Central memory CD8-positive, alpha-beta T cell (primary cell): ENCODE measurements around the gene CDRT4.

Source experiments
- ATAC-seq: fragments of 150-1000 bp; cut with Tn5 transposase; replicated peaks from 2 replicates; pipeline ENCODE4 v1.10.0; 2022; ENCODE audit warnings: mild to moderate bottlenecking, moderate FRiP score, moderate number of reproducible peaks; ENCODE audit not compliant: poor library complexity, severe bottlenecking; ENCODE audit errors: extremely low read depth
- DNase-seq, 2 donors: peaks; one replicate each; pipeline ENCODE4 v3.0.0; 2021; ENCODE audit warnings: low spot score in 2 of 2
- H3K27ac Mint-ChIP-seq: one replicate; pipeline ENCODE4 v1.8.0; 2022; ENCODE audit warnings: low read depth, mild to moderate bottlenecking, moderate library complexity, mixed read lengths
- H3K27me3 Mint-ChIP-seq: one replicate; pipeline ENCODE4 v1.8.0; 2022; ENCODE audit warnings: mixed read lengths
- H3K36me3 Mint-ChIP-seq: one replicate; pipeline ENCODE4 v1.8.0; 2022; ENCODE audit warnings: mild to moderate bottlenecking, moderate library complexity, mixed read lengths; ENCODE audit not compliant: insufficient read depth
- H3K4me1 Mint-ChIP-seq: one replicate; pipeline ENCODE4 v1.8.0; 2022; ENCODE audit warnings: mixed read lengths
- H3K4me3 Mint-ChIP-seq: one replicate; pipeline ENCODE4 v1.8.0; 2022; ENCODE audit warnings: mild to moderate bottlenecking, moderate library complexity, mixed read lengths
- H3K9me3 Mint-ChIP-seq: one replicate; pipeline ENCODE4 v1.8.0; 2022; ENCODE audit warnings: mixed read lengths

The CDRT4 gene

DNA sequence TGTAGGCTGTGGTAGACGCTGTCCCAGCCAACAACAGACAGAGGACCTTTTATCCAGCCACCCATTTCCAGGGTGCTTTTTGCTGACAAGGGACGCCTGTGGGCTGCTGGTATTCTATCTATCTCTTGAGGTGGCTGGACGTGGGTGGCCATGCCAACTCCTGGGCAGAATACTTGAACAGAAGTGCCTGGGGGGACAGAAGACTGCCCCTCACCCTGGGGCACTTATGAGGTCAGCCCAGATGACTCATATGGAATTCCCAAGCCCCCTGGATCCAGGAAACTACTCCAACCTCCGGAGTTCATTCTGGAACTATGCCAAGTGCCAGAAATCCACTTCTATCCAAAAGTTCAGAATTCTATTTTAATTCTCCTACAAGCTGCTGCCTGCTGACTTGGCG, 61.3 kb downstream of the CDRT4 start:
- peaks cover 2% of the 10 kb centered on the region for H3K36me3 Mint-ChIP-seq
- no peak overlapping the region for H3K4me3 Mint-ChIP-seq
- H3K27ac Mint-ChIP-seq = no peak overlapping the region
- no peaks in the 10 kb centered on the region for H3K4me1 Mint-ChIP-seq
- no peak for DNase-seq
- peaks cover 39% of the 10 kb centered on the region for H3K27me3 Mint-ChIP-seq
- no peaks in the 10 kb centered on the region for H3K9me3 Mint-ChIP-seq
- ATAC-seq = no peak

DNA sequence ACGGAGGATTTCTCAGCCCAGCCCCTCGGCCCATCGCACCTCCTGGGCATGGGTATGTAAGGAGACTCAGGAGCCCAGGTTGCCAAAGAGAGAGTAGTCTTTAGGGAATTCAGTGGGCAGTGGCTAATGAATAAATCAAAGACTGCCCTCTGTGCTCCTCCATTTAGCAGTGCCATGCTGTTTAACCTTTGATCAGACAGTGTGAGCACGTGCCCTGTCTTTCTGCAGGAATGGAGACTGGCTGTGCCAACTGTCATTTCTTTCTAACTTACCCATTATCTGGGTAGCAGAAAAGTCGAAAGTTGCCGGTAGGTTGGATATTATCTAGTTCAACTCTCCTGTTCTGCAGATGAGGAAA, 62.4 kb downstream of the CDRT4 start:
- Mint-ChIP-seq H3K4me1 (no peaks in the 10 kb centered on the region), H3K27me3 (peaks cover 39% of the 10 kb centered on the region), H3K9me3 (no peaks in the 10 kb centered on the region), H3K4me3 (no peak overlapping the region), H3K27ac (no peak overlapping the region), H3K36me3 (peaks cover 2% of the 10 kb centered on the region)
- ATAC-seq = no peak
- no peak for DNase-seq

DNA sequence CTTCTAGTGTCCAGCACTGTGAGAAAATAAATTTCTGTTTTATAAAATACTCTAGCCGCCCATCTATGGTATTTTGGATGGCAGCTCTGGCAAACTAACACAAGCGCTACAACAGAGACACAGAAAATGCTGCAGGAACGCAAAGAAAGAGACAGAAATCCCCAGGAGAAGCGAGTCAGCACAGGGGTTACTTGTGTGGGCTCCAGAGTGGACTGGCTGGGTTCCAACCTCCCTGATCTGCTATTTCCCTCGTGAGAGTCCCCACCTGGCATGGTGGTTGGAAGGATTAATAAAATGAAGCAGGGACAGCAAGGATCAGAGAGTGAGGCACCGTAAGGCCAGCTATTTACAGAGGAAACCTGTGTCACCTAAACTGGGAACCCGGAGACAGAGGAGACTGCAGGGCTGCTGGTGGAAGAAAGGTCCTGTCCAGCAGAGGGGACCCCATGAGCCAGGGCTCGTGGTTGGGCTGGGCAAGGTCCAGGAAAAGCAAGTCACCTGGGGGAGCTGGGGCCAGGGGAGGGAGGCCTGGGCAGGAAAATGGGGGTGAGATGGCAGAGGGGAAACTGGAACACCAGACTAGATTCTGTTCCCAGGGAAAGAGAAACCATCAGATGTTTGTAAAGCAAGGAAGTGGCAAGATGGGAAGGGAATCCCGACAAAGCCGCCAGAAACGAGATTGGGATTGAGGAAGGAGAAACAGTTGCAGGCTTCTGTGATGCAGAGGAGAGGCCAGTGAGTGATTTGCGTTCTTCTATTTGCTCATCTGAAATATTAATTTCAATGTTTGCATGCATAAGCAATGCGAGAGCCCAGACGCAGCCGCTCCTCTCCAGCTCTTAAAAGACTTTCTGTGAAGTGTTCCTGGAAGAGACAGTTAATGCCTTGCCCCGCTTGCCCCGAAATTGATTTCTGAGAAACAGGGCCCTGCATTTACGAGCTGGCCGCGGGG, 63.0 kb downstream of the CDRT4 start:
- Mint-ChIP-seq H3K4me1 (no peaks in the 10 kb centered on the region), H3K27ac (no peak overlapping the region), H3K4me3 (no peak overlapping the region), H3K9me3 (no peaks in the 10 kb centered on the region), H3K27me3 (peaks cover 42% of the 10 kb centered on the region), H3K36me3 (peaks cover 2% of the 10 kb centered on the region)
- ATAC-seq (no peak), DNase-seq (no peak)

DNA sequence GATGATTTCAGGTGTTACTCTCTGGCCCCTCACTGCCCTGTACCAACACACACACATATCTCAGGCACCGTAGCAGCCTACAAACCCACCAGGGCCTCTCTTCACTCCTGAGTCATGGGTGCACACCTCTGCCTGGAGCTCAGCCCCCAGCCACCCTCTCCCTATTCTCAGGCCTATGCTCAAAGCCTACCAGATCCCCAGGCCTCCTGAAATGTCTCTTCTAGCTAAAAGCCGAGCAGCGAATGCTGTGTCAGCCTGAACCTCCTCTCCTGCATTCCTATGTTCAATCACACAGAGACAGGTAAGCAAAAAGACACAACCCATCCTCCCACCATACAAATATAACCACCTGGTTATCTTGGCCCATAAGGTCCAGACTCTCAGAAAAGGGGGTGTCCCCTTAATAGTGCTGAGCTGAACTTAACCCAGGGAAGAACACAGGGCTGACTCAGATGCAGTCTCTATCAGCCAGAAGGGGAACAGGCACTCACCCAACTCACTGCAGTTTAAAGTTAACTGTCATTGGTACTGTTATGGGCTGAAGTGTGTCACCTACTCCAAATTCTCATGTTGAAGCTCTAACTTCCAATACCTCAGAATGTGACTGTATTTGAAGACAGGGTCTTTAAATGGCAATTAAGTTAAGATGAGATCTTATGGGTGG, 64.0 kb downstream of the CDRT4 start:
- no peaks in the 10 kb centered on the region for H3K9me3 Mint-ChIP-seq
- H3K27ac Mint-ChIP-seq = no peak overlapping the region
- H3K27me3 Mint-ChIP-seq = peaks cover 51% of the 10 kb centered on the region
- H3K36me3 Mint-ChIP-seq = peaks cover 4% of the 10 kb centered on the region
- ATAC-seq (no peak), DNase-seq (no peak)
- H3K4me1 Mint-ChIP-seq = no peaks in the 10 kb centered on the region
- H3K4me3 Mint-ChIP-seq = no peak overlapping the region

DNA sequence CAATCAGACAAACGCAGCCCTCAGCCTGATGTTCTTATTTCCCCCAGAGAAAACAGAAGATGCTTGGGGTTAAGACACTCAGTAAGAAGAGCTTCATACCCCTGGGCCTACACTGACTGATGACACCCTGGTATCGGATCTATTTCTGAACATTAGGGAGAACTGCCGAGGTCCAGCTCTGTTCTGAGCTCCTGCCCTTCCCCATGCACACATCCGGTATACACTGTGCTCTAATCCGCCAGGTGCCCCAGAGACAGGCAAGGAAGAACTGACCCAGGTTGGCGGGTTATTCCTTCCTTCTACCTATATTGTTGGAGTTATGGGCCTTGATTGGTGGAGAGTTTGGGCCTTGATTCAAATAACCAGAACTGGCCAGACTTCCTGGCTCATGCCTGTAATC, 68.0 kb downstream of the CDRT4 start:
- Mint-ChIP-seq H3K27me3 (peaks cover 73% of the 10 kb centered on the region), H3K36me3 (peaks cover 4% of the 10 kb centered on the region), H3K4me3 (no peak overlapping the region), H3K27ac (no peak overlapping the region), H3K9me3 (no peaks in the 10 kb centered on the region), H3K4me1 (no peaks in the 10 kb centered on the region)
- no peak for ATAC-seq
- DNase-seq = no peak

DNA sequence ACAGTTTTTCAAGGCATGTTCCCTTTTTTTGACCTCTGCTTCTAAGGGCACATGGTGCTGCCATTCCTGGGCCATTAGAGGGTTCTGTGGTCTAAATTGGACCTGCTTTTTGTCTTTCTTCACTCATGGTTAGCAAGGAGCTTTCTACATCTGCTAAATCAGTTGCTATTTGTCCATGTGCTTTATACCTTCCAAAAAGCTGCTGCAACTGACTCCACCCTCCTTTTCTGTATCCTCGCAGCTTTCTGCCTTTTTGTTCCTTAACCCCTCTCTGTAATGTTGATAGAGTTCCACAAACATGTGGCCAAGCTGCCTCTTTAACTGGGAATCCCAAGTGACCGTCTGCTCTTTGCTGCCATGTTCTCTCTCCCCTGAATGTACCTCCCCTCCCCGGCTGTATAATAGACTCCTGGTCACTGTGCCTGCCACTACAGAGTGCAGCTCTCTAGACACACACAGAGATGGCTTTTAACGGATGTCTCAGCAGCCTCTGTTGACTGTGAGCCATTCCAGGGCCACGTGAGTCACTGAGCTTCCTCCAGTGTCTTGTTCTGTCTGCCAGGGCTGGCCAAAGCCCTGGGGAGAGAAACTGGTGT, 68.6 kb downstream of the CDRT4 start:
- H3K27ac Mint-ChIP-seq = no peak overlapping the region
- no peak for ATAC-seq
- H3K9me3 Mint-ChIP-seq = no peaks in the 10 kb centered on the region
- H3K4me3 Mint-ChIP-seq = no peak overlapping the region
- DNase-seq = no peak
- no peaks in the 10 kb centered on the region for H3K4me1 Mint-ChIP-seq
- H3K36me3 Mint-ChIP-seq = peaks cover 4% of the 10 kb centered on the region
- H3K27me3 Mint-ChIP-seq = peaks cover 73% of the 10 kb centered on the region

DNA sequence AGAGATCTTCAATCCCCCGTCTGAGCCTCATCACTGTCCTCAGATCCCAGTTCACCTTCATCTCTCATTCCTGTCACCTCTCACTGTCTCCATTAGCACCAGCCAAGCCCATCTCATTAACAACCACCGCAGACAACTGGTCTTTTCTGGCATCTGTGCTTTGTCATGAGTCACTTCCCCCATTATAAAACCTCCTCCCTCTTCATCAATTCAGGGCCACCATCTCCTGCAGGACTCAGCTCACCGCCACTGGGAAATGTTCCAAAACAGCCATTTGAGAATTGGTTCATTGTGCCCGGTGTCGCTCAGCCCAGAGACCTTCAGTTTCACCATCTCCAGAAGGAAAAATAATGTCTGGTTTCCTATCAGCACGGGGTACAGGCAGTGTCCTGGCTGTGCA, 69.1 kb downstream of the CDRT4 start:
- Mint-ChIP-seq H3K27me3 (peaks cover 73% of the 10 kb centered on the region), H3K4me3 (no peak overlapping the region), H3K36me3 (peaks cover 4% of the 10 kb centered on the region), H3K4me1 (no peaks in the 10 kb centered on the region), H3K27ac (no peak overlapping the region), H3K9me3 (no peaks in the 10 kb centered on the region)
- DNase-seq (no peak), ATAC-seq (no peak)

DNA sequence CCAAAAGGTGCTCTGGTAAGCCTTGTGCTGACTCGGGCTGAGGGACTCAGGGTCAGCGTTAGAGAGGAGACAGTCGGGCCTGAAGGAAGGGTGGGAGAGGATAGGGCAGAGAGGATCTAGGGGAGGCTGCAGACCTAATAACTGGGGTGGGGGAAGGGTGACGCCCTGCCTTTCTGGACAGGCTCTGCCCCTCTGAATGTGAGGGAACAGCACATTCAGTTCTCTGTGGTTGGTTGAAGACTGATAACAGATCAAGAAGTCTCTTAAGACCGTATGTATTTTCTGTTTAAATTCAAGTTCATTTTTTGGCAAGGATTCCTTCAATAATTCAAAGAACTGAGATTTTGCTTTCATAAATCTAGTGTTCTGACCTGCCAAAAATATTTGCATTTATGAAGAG, 69.8 kb downstream of the CDRT4 start:
- Mint-ChIP-seq H3K27ac (no peak overlapping the region), H3K36me3 (peaks cover 4% of the 10 kb centered on the region), H3K4me1 (no peaks in the 10 kb centered on the region), H3K27me3 (peaks cover 73% of the 10 kb centered on the region), H3K4me3 (no peak overlapping the region), H3K9me3 (no peaks in the 10 kb centered on the region)
- DNase-seq = no peak
- ATAC-seq = no peak

DNA sequence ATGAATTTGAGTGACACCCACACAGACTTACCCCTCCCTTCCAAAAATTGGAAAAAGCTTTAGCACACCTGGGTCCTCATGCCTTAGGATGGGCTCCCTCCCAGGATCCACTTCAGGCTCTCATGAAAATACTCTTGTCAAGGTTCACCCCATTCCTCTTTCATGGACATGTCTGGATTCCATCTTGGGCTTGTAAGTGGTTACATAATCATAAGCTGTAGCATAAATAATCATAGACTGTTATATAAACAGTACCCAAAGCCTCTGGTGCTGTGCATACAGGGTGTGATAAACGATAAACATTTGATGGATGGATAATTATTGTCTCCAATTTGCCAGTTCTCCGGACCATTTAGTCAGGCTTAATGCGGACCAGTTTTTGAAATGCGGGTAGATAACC, 72.3 kb downstream of the CDRT4 start:
- DNase-seq (no peak), ATAC-seq (no peak)
- Mint-ChIP-seq H3K9me3 (no peaks in the 10 kb centered on the region), H3K4me1 (no peaks in the 10 kb centered on the region), H3K4me3 (no peak overlapping the region), H3K27me3 (peaks cover 76% of the 10 kb centered on the region), H3K27ac (no peak overlapping the region), H3K36me3 (peaks cover 3% of the 10 kb centered on the region)

DNA sequence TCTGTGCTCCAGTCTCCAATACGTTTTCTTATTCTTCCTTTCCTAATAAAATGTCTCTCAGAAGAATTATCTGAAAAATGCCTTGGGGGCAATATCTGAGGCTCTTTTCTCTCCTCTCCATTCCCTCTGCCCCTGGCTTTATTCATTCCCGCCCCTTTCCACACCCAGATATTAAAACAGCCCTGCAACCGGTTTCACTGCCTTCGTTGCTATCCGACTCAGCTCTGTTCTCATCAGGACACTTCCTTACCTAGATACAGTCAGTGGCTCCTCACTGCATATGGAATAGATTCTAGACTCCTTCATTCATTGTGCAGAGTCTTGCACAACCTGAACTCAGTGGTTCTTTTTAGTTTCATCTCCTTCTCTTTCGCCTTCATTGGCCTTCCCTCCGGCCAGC, 74.0 kb downstream of the CDRT4 start:
- no peaks in the 10 kb centered on the region for H3K36me3 Mint-ChIP-seq
- no peak for ATAC-seq
- H3K9me3 Mint-ChIP-seq = no peaks in the 10 kb centered on the region
- no peak overlapping the region for H3K4me3 Mint-ChIP-seq
- no peaks in the 10 kb centered on the region for H3K4me1 Mint-ChIP-seq
- peaks cover 67% of the 10 kb centered on the region for H3K27me3 Mint-ChIP-seq
- no peak overlapping the region for H3K27ac Mint-ChIP-seq
- DNase-seq = no peak

DNA sequence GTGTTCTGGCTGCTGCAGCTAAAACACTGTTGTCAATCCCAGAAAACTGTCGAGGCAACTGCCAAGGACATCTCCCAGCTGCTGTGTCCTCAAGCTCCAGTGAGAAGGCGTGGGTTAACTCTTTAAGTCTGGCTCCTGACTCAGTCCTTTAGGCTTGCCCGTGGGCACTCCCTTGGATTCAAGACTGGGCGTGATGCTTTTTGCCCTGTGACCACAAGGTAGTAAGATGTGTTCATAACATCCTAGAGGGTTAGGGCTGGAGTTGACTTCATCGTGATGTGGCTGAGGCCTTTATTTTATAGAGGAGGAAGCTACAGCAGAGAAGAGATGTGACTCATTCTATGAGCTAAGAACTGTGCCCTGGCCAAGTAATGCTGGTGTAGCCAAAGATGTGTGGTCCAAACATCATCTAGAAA, 75.1 kb downstream of the CDRT4 start:
- DNase-seq = no peak
- Mint-ChIP-seq H3K36me3 (no peaks in the 10 kb centered on the region), H3K27me3 (peaks cover 58% of the 10 kb centered on the region), H3K9me3 (no peaks in the 10 kb centered on the region), H3K4me1 (no peaks in the 10 kb centered on the region), H3K27ac (no peak overlapping the region), H3K4me3 (no peak overlapping the region)
- ATAC-seq = no peak

DNA sequence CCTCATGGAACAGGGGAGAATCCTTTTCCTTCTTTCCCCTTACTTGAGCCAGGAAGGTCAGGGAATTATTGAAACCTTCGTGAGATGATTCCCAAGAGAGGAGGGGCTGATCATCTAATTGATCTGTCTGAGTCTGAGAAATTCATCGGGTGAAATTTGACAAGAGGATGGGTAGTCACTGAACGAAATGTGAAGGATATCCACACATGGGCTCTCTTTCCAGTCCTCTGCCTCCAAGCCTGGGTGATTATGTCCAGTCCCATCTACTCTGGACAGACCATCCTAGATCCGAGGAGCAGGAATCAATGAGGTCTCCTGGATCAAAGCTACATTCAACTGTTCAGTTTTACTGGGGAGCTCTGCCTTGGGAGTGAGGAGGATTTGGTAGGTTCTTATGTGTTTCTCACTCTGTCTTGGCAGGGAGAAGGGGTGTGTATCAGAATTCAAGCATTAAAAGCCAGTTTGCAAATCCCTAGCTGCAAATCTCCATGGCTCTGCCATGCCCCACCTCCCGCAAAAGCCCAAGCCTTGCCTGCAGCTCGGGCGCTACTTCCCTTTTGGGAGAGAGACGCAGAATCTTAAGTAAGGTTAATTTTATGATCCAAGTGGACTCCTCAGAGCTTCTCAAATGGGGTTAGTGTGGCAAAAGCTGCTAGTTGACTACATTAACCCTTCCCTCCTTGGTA, 78.9 kb downstream of the CDRT4 start:
- ATAC-seq (no peak), DNase-seq (no peak)
- H3K4me3 Mint-ChIP-seq = no peak overlapping the region
- H3K9me3 Mint-ChIP-seq = no peaks in the 10 kb centered on the region
- H3K27ac Mint-ChIP-seq = no peak overlapping the region
- H3K36me3 Mint-ChIP-seq = no peaks in the 10 kb centered on the region
- H3K4me1 Mint-ChIP-seq = no peaks in the 10 kb centered on the region
- H3K27me3 Mint-ChIP-seq = peaks cover 65% of the 10 kb centered on the region
